ENCODE measurements around the gene IFT22.

IFT22 gene

DNA sequence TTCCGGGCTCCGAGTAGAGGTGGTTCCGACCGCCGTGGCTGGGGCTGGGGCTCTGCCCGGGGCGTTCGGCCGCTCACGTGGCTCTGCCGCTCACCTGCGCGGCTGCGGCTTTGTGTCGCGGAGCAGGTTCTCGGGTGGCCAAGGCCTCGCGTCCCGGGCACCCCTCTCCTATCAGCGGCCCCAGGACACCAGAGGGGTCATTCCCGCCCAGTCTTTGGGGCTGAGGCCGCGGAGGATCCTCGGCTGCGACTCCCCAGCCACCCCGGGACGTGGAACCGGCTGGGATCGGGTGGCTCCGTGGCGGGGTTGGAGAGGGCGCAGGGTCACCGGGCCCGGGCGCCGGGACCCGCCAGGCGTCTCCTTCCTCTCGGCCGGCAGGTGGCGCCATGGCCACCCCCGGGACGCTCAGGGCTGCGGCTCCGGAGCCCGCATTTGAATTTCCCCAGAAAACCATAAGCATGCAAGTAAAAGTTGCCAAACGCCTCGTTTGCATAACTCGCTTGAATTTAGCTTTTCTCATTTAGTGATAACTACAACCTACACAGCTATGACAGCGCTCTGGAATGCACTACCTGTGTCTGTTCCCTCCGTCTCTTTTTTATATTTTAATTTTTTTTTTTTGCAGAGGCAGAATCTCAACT, 42.2 kb upstream of the IFT22 start (continued):
- TF ChIP-seq, protein P1, sequence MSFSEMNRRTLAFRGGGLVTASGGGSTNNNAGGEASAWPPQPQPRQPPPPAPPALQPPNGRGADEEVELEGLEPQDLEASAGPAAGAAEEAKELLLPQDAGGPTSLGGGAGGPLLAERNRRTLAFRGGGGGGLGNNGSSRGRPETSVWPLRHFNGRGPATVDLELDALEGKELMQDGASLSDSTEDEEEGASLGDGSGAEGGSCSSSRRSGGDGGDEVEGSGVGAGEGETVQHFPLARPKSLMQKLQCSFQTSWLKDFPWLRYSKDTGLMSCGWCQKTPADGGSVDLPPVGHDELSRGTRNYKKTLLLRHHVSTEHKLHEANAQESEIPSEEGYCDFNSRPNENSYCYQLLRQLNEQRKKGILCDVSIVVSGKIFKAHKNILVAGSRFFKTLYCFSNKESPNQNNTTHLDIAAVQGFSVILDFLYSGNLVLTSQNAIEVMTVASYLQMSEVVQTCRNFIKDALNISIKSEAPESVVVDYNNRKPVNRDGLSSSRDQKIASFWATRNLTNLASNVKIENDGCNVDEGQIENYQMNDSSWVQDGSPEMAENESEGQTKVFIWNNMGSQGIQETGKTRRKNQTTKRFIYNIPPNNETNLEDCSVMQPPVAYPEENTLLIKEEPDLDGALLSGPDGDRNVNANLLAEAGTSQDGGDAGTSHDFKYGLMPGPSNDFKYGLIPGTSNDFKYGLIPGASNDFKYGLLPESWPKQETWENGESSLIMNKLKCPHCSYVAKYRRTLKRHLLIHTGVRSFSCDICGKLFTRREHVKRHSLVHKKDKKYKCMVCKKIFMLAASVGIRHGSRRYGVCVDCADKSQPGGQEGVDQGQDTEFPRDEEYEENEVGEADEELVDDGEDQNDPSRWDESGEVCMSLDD (tag by site-specific recombination; IDR thresholded peaks at IDR 0.05): peak; percentile 96
- TF ChIP-seq ZNF624 (tag by site-specific recombination; IDR thresholded peaks at IDR 0.05) (no peak), ZNF174 (tag by site-specific recombination; IDR thresholded peaks at IDR 0.05) (no peak), OSR2 (tag by site-specific recombination; IDR thresholded peaks at IDR 0.05) (no peak), ZNF513 (tag by site-specific recombination; IDR thresholded peaks at IDR 0.05) (no peak), ZNF629 (tag by site-specific recombination; IDR thresholded peaks at IDR 0.05) (peak; percentile 62; the same call in 1 of the 2 replicates), EGR2 (tag by site-specific recombination; IDR thresholded peaks at IDR 0.05; ENCODE audit: low read depth) (no peak), ZBTB6 (tag by site-specific recombination; IDR thresholded peaks at IDR 0.05) (peak; percentile 78; the same call in 1 of the 2 replicates), KLF16 (tag by site-specific recombination; IDR thresholded peaks at IDR 0.05) (peak; percentile 48; the same call in 1 of the 2 replicates), ZNF416 (tag by site-specific recombination; IDR thresholded peaks at IDR 0.05) (no peak), ZNF239 (tag by site-specific recombination; IDR thresholded peaks at IDR 0.05) (no peak), ZNF214 (tag by site-specific recombination; IDR thresholded peaks at IDR 0.05; ENCODE audit: borderline replicate concordance) (no peak), ZFP41 (tag by site-specific recombination; IDR thresholded peaks at IDR 0.05; ENCODE audit: borderline replicate concordance) (no peak), ZBTB8A (tag by site-specific recombination; IDR thresholded peaks at IDR 0.05) (peak; percentile 94), ZNF544 (tag by site-specific recombination; IDR thresholded peaks at IDR 0.05) (no peak), ZNF426 (tag by site-specific recombination; IDR thresholded peaks at IDR 0.05) (no peak), ZNF621 (tag by site-specific recombination; IDR thresholded peaks at IDR 0.05) (no peak), ZIC2 (tag by site-specific recombination; IDR thresholded peaks at IDR 0.05) (no peak; the same call in 1 of the 2 replicates), ZNF423 (tag by site-specific recombination; IDR thresholded peaks at IDR 0.05) (no peak), ZNF670 (tag by site-specific recombination; IDR thresholded peaks at IDR 0.05; ENCODE audit: low read depth) (no peak), ZNF133 (tag by site-specific recombination; IDR thresholded peaks at IDR 0.05) (no peak), ZNF501 (tag by site-specific recombination; IDR thresholded peaks at IDR 0.05) (peak; percentile 88; the same call in 1 of the 2 replicates), YY2 (tag by site-specific recombination; IDR thresholded peaks at IDR 0.05) (no peak), ZNF140 (tag by site-specific recombination; IDR thresholded peaks at IDR 0.05) (no peak), ZNF112 (tag by site-specific recombination; IDR thresholded peaks at IDR 0.05) (no peak), ZNF211 (tag by site-specific recombination; IDR thresholded peaks at IDR 0.05; ENCODE audit: low read depth) (no peak), ZNF521 (tag by site-specific recombination; IDR thresholded peaks at IDR 0.05) (no peak), ZNF843 (tag by site-specific recombination; IDR thresholded peaks at IDR 0.05) (no peak)
- TF ChIP-seq, protein P2, sequence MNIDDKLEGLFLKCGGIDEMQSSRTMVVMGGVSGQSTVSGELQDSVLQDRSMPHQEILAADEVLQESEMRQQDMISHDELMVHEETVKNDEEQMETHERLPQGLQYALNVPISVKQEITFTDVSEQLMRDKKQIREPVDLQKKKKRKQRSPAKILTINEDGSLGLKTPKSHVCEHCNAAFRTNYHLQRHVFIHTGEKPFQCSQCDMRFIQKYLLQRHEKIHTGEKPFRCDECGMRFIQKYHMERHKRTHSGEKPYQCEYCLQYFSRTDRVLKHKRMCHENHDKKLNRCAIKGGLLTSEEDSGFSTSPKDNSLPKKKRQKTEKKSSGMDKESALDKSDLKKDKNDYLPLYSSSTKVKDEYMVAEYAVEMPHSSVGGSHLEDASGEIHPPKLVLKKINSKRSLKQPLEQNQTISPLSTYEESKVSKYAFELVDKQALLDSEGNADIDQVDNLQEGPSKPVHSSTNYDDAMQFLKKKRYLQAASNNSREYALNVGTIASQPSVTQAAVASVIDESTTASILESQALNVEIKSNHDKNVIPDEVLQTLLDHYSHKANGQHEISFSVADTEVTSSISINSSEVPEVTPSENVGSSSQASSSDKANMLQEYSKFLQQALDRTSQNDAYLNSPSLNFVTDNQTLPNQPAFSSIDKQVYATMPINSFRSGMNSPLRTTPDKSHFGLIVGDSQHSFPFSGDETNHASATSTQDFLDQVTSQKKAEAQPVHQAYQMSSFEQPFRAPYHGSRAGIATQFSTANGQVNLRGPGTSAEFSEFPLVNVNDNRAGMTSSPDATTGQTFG (tag by site-specific recombination; IDR thresholded peaks at IDR 0.05; ENCODE audit: borderline replicate concordance): no peak
- TF ChIP-seq, protein P3, sequence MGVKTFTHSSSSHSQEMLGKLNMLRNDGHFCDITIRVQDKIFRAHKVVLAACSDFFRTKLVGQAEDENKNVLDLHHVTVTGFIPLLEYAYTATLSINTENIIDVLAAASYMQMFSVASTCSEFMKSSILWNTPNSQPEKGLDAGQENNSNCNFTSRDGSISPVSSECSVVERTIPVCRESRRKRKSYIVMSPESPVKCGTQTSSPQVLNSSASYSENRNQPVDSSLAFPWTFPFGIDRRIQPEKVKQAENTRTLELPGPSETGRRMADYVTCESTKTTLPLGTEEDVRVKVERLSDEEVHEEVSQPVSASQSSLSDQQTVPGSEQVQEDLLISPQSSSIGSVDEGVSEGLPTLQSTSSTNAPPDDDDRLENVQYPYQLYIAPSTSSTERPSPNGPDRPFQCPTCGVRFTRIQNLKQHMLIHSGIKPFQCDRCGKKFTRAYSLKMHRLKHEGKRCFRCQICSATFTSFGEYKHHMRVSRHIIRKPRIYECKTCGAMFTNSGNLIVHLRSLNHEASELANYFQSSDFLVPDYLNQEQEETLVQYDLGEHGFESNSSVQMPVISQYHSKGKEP (tag by site-specific recombination; IDR thresholded peaks at IDR 0.05): peak; percentile 69
- TF ChIP-seq, protein P4, sequence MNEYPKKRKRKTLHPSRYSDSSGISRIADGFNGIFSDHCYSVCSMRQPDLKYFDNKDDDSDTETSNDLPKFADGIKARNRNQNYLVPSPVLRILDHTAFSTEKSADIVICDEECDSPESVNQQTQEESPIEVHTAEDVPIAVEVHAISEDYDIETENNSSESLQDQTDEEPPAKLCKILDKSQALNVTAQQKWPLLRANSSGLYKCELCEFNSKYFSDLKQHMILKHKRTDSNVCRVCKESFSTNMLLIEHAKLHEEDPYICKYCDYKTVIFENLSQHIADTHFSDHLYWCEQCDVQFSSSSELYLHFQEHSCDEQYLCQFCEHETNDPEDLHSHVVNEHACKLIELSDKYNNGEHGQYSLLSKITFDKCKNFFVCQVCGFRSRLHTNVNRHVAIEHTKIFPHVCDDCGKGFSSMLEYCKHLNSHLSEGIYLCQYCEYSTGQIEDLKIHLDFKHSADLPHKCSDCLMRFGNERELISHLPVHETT (tag by site-specific recombination; IDR thresholded peaks at IDR 0.05): 0 out of 2 replicates have a peak, but pooled peaks have one; percentile 23
